DMS153 (cell line): ENCODE data around the gene CCDC177.

Experiments
- DNase-seq: peaks from one replicate; lab custom pipeline; 2025; lab: John Stamatoyannopoulos, UW

CCDC177 gene

DNA sequence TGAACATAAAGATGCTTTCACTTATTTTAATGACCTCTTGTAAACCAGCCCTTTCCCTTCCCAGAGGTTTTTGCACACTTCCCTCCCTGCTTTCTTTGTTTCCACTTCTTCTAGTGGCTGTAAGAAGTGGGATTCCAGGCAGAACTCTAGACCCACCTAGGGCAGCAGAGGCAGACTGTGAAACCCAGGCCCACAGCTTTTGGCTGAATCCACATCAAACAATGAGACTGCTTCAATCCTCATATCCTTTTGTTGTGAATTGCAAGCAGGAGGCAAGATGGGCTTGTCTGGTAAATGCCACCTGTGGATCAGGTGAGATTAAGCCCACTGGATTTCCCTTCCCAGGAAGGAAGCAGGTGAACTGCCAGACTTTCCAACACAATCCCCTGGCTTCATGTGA lies 12.8 kb downstream of the CCDC177 start:
- no peak for DNase-seq

DNA sequence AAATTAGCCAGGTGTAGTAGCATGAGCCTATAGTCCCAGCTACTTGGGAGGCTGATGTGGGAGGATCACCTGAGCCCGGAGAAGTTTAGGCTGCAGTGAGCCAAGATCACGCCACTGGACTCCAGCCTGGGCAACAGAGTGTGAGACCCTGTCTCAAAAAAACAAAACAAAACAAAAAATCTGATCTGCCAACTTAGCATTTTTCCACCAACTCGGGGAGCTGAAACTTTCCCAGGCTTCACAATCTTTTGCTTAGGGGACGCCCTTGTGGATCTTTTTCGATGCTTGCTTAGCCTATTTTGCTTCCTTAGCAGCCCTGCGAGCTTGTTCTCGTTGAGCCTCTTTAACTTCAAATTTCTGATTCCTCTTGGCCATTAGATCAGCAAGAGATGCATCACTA lies 13.8 kb downstream of the CCDC177 start:
- no peak for DNase-seq

DNA sequence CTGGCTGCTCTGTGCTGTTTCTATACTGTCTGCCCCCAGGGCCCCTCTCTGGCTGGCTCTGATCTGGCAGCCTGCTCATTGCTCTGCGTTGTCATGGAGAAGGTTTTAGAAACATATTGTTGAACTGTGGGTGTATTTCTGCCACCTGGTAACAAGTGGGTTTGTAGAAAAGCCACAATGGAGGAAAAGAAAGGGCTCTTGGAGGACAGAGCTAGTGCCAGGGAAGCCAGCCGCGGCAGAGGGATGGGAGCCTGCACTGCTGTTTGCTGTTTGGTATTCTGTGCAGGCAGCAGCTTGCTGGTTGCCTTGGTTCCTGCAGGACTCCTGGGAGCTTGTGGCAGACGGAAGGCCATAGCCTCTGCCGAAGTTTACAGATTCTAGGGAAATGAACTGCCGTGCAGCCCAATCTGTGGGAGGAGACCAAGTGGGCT lies 15.1 kb downstream of the CCDC177 start:
- DNase-seq, result peak; percentile 84

DNA sequence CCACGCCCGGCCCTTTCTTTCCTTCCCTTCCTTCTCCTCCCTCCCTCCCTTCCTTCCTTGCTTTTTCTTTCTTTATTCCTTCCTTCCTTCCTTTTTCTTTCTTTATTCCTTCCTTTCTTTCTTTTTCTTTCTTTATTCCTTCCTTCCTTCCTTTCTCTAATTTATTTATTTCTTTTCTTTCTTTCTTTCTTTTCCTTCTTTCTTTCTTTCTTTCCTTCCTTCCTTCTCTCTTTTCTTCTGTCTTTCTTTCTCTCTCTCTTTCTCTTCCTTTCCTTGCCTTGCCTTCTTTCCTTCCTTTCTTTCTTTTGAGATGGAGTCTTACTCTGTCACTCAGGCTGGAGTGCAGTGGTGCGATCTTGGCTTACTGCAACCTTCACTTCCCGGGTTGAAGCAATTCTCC lies 15.9 kb downstream of the CCDC177 start:
- DNase-seq, result no peak

DNA sequence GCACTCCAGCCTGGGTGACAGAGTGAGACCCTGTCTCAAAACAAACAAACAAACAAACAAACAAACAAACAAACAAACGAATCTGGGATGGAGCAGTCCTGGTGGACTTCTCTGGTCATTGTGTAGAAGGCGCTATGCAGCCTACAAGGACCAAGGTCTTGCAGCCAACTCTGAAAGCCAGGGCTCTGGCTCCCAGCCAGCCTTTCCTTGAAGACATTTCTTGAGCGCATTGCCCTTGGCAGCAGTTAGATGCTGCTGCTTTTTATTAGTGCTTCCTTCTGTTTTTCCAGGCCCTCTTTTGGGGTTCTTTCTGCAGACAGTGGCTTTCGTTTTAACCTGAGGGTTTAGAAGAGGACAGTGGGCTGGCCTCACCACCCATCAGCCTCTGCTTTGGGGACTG lies 20.2 kb downstream of the CCDC177 start:
- DNase-seq, result no peak

DNA sequence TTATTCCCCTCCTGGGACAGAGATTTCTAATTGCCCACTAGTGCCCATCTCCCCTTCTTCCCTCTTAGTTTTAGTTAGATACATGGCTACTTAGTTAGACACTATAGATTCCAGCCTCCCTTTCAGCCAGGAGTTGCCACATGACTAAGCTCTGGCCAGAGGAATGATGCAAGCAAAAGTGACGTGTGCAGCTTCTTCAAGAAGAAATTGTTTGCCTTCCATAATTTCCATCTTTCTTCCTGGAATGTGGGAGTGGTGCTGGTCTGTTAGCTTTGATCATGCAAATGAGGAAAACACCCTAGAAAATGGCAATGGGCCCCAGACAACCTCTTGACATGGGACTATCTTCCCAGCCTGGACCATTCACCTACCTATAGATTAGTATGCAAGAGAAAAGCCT lies 21.4 kb downstream of the CCDC177 start:
- DNase-seq, result no peak

DNA sequence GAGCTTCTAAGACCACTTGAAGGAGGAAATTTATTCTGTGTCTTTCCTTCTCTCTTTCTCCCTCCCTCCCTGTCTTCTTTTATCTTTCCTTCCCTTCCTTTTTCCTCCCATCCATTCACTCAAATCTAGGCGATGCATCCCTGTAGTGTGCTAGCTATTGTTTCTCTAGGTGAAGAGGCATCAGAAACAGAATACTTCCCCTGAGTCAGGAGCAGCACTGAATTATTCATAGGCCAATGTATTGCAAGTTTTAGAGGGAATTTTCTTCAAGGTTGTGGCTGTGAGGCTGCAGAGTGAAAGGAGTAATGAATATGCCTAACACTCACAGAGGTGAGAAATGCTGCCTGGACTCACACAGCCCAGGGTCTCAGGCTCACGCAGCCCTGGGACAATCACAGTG lies 23.2 kb downstream of the CCDC177 start:
- no peak for DNase-seq

DNA sequence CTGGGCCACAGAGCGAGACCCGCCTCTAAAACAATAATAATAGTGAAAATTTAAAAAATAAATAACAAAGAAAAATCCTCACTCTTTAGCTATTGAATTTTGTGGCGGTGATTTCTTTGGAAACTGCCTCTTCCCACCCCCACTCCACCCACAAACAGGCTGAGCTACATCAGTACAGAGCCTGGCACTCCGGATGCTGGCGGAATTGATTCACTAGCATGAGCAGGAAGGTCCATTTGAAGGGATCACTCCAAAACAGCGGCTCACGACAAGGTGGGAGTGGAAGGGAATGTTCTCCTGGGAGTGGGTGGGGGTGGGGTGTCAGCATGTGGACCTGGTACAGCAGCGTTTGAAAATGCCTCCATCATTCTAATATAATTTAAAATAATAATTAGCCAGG lies 26.1 kb downstream of the CCDC177 start:
- DNase-seq, result no peak

DNA sequence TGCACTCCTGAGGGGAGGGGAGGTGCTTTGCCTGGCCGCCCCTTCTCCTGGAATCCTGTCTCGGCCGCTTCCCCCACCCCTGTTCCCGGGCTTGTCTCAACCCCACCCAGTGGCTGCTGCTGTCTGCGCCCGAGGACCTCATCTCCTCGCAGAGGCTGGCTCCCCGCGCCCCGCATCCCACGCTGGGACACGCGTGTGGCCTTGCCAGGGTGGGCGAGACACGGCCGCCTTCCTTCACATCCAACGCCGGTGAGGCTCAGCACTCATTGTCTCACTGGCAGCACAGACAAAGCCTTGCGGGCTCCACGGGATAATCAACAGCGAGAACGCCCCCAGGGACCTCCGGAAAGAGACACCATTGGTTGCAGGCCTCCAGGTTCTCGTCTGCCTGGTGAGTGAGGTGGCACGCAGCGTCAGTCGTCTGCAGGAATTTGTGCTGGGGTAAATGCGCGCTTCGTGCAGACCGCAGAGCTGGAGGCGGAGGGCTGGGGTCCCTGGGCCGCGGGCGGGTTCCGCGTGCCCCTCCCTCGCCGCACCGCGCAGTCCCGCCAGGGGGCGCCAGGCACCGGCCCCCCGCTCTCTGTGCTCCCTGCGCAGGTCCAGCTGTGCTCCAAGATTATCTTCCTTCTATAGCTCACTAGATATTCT lies 26.8 kb downstream of the CCDC177 start:
- DNase-seq, result no peak

DNA sequence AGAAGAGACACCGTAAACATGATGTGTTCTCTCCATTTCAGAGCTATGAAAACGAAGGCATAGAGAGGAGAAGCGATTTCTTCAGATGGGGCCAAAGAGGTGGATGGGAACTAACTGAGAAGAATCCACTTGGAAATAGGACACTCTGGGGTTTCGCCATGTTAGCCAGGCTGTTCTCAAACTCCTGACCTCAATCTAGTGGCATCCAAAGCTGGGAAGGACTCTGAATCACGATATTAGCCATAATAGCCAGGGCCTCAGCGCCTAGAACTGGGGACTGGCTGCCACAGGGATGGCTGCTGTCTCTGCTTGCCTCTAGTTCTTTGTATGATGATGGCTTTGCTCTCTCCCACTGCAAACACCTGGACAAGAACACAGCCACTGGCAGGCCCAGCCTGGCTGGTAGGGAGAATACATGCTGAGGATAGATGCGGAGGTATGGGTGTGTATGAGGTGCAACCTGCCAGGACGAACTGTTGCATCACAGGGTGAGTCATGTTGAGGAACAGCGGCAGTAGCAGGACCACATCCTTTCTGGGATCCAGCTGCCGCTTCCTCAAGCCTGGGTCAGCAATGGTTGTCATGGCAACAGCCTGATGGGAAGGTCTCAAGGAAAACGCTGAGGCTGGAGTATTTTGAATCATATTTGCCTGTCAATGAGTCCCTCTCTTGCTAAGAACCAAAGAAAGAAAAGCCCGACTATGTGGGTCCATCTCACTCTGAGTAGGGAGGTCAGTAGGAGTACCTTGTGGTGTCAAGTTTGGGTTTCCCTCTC lies 31.1 kb downstream of the CCDC177 start:
- DNase-seq, result peak; percentile 52

DNA sequence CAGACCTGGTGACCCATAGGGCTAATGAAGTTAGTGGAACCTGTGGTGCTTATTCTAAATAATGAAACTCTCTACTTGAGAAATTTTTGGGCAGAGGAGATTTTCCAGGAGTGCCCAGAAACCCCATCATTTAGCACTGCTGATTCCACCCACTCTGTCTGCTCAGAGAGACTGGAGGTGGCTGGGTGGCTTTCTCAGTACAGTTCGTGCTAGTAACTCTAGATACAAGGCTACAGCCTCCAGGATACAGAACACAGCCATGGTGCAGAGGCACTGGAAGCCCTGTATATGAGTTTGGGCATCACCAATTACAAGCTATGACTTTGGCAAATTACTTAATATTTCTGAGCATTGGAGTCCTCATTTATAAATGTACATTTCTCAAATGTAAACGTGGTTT lies 32.4 kb downstream of the CCDC177 start:
- DNase-seq, result no peak

DNA sequence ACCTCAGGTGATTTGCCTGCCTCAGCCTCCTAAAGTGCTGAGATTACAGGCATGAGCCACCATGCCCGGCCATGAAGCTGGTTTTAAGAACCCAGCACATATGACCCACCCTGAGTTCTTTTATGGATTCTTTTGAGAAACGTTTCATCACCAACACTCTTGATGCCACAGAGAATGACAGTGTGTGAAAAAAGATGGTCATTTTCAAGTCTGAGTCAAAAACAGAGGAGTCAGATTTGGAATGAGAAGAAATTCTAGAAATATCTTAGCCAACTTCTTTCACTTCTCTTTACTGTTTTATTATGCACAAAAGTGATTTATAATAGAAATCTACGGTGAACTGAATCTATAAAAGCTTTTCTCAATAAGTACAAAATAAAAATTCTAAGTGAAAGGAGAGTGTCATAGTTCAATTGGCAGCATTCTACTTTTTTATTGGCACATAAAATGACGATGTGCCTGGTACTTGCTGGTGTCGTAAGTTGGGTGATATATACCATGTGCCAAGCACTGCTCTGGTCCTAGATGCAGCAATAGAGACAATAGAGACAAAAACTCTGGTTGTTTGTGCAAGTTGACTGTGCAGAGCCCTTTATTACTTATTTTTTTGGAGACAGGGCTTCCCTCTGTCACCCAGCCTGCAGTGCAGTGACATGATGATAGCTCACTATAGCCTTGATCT lies 33.9 kb downstream of the CCDC177 start:
- no peak for DNase-seq

DNA sequence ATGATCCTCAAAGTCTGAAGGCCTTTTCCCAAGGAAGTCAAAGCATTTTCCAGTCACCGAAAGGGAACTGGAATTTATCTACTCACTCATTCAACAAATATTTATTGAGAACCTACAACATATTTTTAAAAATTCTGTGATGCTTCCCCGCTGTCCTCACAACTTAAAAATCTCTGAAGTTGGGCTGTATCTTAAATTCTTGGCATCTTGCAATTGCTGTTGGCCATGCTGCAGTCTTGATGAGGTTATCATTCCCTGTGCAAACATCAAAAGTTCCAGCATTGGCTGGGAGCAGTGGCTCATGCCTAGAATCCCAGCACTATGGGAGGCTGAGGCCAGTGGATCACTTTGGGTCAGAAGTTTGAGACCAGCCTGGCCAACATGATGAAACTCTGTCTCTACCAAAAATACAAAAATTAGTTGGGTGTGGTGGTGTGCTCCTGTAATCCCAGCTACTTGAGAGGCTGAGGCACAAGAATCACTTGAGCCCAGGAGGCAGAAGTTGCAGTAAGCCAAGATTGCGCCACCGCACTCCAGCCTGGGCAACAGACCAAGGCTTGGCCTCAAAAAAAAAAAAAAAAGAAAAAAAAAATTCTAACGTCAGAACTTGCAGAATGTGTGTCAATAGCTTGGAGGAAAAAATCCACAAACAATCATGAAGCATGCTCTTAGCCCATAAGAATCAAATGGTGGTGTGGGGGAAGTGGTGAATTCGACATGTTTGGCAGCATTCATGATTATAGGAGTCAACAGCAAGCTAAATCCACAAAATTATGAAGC lies 34.9 kb downstream of the CCDC177 start:
- DNase-seq, result no peak

DNA sequence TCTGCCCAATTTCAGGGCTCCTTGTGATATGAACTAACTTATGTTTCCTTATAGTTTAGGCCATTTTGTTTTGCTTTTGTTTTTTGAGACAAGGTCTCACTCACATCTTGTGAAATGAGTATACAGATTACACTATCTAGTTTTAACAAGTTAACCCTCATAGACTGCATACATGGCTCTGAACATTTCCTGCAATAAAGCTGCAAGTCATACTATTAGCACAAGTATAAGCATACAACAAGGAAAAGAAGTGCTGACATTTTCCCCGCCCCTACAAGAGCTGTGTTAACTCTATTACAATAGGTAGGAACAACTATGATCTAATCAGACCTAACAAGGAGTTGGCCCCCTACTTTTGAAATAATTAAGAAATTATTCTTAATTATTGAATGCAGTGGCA lies 35.9 kb downstream of the CCDC177 start:
- no peak for DNase-seq

DNA sequence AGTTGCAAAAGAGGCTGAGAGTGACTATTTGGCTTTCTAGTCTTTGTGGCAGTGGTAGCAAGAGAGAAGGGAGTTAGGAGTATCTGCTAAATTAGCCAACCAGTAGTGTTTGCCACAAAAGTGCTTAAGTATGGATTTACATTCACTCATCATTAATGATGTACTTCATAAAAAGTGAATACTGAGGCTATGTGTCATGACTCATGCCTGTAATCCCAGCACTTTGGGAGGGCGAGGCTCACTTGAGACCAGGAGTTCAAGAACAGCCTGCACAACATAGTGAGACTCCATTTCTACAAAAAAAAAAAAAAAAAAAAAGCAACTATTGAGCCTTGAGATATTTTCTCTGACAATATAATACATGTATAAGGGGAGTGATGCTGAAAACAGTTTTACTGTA lies 36.8 kb downstream of the CCDC177 start:
- DNase-seq, result no peak

DNA sequence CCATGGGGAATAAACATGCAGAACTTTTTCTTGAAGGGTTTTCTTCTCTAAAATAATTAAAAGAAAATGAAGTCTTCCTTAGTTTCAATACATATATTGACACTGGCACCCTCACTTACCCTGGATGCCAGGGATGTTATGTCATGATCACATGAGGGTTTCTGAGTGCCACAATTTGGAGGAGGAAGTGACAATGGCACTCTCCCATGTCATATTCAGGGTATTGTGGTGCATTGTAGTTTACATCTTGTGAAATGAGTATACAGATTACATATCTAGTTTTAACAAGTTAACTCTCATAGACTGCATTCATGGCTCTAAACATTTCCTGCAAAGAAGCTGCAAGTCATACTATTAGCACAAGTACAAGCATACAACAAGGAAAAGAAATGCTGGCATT lies 37.7 kb downstream of the CCDC177 start:
- DNase-seq, result peak; percentile 37

DNA sequence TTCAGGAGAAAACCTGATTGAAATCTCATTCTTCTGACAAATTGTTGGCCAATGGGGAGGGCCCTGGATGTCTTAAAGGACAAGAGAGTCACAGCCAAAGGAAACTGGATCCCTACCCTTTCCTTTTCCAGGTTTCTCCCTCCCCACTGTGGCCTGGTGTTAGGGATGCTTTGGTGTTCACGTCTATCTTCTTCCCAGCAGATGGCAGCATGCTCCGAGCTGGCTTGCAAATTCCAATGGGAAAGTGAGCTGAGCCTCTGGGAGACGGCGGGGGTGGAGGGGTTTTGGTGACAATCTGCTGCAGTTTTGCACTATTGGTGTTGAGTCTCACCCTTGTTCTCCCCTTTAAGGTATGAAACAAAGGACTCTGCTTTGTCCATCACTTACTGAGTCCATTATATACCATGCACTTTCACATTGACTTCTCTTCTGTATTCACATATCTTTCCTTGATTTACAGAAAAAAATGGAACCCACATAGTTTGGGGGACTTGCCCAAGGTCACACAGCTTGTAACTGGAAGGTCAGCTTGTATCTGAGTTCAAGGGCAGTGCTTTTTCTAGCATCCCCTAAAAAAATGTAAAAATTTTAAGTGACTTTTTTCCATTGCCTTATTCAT lies 39.3 kb downstream of the CCDC177 start:
- peak; percentile 28 for DNase-seq

DNA sequence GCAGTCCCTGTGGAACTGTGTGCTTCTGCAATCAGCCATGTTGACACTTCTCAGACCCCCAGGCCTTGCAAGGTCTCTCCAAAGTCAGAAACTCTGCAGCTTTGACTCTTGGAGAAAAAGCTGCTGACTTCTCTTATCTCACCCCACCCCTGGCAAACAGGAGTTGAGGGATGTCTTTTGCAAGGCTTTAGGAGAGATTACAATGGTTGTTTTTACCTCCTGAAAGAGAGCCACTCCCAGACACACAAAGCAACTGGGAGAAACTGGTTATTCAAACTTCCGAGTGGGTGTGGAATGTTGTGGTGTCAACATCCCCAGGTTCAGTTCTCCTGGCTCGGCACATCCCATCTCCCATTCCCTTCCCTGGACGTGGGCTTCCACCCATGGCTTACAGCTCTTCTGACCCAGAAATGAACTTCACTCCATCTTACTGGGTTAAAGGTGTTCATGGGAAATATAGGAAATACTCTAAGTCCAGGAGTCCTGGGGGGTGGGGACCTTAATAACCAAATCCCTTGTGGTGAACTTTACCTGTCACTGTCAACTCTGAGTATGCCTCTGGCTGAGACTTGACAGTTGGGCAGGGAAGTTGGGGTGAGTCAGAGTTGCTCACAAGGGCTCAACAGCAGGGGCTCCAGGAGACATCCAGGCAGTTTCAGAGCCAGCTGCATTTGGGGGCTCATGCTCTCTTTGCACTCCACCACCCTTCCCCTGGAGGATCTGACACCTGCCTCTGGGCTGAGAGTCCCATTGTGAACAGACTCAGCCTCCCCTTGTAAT lies 41.9 kb downstream of the CCDC177 start:
- DNase-seq, result no peak

DNA sequence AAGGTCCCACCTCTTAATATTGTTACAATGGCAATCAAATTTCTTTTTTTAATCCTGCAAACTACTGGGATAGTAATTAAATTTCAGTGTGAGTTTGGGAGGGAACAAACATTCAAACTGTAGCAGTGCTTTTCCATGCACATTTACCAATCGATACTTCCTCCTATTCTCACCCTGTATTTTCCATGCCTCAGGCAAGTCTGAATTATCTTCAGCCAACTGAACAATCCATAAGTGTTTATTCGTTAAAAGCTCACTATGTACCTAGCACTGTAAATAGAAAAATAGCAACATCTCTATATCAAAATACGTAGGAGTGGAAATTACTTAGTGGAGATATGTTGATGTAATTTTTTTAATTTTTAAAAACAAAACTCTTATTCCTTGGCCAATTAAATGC lies 43.5 kb downstream of the CCDC177 start:
- peak; percentile 69 for DNase-seq

DNA sequence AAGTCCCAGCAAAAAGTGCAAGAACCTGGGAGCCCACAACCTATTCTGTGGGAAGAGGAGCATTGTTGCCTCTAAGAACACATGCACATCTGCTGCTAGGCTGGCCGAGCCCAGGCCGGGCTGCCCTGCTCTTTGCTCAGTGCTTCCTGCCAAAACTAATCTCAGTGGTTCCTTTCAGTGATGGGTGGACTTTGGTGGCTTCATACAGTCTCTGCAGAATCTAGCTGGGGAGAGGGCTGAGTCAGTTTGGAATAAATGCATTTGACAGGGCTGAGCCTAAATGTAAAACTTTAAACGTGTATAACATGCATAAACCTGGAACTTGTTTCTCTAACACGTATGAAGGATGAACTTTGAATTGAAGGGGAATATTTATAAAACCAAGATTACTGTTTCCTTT lies 44.6 kb downstream of the CCDC177 start:
- no peak for DNase-seq

DNA sequence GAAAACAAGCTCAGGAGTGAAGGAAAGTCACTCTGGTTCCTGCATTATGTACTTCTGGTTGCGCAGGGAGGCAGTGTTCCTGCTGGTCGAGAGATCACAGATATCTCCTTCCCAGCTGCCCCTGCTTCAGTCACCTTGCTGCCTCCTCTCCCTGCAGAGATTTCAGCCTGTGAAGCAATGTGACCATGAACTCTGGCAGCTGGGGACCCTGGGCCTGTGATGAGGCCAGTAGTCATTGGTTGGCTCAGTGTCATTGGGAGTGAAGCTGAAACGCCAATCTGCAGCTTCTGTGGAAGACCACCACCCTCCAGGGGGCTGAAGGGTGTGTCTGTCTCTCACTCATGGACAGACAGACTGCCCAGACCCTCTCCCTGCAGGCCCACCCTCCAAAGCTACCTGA lies 45.1 kb downstream of the CCDC177 start:
- DNase-seq, result no peak
